Hypothalamus (tissue), 51 donors: ENCODE results near the gene MYL5.
"Not testable (repeated sequence)": the region's sequence is repeated elsewhere in the genome, so short reads cannot be mapped to it uniquely, and the experiment has no call there.

Experiments used
- DNase-seq, 51 donors: peaks; one replicate each; lab custom pipeline; 2025; lab: John Stamatoyannopoulos, UW

Gene MYL5

DNA sequence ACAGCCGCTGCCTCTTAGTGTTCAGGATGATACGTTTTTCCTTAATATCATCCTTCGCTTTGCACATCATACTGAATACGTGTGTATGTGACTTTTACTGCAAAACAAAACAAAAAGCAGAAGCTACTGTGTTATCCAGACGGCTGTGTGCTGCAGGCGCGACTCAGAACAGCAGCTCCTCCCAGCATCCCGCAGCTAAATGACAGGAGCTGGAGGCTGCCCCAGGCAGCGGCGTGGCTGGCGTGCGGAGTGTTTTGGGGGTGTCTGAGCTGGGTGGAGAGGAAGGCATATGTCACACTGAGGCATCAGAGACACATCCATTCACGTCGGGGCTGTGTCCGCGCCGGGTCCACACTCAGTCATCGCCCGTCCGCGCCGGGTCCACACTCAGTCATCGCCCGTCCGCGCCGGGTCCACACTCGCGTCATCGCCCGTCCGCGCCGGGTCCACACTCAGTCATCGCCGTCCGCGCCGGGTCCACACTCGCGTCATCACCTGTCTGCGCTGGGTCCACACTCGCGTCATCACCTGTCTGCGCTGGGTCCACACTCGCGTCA, 47.9 kb downstream of the MYL5 start:
- no peak for DNase-seq

DNA sequence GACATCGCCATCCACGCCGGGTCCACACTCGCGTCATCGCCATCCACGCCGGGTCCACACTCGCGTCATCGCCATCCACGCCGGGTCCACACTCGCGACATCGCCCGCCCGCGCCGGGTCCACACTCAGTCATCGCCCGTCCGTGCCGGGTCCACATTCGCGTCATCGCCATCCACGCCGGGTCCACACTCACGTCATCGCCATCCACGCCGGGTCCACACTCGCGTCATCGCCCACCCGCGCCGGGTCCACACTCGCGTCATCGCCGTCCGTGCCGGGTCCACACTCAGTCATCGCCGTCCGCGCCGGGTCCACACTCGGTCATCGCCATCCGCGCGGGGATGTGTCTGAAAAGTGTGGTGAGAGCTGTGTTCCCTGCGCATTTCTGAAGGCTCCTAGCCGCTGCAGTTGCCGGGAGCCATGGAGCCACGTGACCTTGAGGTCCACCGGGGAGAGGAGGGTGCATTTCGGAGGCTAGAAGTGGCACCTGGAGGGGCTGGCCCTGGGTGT, 48.6 kb downstream of the MYL5 start:
- no peak for DNase-seq

DNA sequence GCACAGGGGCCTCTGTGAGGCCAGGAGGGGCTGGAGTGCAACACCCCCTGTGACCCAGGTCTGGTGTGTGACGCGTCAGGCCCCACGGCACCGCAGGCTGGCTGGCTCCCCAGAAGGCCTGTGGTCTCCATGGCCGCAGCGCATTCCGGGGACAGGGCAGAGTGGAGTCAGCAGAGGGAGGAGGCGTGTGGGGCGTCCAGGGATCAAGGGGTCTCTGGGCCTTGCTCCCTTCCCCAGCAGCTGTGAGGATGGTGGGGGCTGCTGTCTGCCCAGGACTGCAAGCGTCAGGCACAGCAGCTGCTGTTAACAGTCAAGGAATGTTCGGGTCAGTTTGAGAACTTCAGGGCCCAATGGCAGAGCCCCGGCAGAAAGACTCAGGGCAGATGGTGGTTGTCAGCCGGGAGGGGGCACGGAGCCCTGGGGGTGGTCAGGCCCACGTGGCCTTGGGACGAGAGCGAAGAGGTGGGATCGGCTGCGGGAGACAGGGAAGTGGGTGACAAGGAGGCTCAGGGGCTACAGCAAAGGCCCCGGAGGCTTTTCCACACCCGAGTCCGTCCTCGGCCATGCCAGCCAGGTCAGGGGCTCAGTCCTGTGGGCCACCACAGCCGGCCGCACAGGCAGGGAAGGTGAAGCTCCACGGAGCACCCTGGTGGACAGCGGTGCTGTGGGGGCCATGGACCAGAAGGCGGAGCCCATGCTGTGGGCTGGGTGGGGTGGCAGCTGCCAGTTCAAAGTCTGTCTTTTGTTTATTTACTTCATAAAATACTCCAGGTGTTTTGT, 49.6 kb downstream of the MYL5 start:
- DNase-seq, result peak in 2 of 51 donors; percentile 4 to 17

DNA sequence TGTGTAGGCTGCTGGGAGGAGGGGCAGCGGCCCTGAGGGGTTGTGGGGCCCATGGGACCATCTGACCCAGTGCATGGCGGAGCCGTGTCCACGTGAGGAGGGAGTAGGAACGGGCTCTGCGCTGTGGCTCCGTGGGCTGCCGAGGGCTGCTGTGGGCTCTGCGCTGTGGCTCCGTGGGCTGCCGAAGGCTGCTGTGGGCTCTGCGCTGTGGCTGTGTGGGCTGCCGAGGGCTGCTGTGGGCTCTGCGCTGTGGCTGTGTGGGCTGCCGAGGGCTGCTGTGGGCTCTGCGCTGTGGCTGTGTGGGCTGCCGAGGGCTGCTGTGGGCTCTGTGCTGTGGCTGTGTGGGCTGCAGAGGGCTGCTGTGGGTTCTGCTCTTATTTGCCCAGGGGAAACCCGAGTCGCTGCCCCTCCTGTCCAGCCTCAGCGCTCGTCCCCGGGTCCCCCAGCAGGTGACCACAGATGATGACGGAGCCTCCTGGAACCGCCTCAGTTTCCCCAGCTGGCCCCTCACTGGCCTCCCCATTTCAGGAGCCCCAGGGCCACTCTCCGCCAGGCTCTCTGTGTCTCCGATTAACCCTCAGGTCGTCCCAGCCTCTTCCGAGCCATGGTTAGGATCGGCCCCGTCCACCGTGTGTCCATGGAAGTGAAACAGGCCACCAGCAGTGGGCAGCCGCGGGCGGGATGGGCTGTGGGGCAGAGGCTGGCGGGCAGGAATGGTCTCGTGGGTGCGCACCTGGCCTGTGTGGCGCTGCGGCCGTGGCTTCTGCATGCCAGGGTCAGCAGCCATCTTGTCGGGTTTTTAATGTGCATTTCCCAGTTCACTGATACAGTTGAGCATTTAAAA, 51.3 kb downstream of the MYL5 start:
- DNase-seq, result no peak

DNA sequence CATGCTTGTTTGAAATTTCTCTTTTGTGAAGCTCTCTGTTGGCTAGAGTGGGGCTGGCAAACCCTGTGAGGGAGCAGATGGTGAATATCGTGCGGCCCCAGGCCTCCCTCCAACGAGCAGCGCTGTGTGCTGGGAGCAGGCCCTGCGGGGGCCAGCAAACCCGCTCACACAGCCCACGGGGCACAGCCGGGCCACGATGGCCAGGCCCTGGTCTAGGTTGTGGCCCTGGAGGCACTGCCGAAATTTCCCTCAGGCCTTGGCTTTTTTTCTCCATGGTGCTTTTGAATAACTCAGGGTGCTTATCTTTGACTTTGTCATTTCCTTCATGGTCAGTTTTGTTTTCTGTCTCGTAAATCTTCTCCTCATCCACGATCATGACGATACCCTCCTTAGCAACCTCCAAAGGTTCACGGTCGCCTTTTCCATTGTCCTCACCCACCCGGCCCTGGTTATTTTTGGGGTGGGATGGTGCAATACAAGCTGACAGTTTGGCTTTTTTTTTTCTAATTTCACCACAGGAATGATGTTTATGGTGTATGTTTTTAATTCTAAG, 52.0 kb downstream of the MYL5 start:
- DNase-seq, result peak in 1 of 51 donors; percentile 22

DNA sequence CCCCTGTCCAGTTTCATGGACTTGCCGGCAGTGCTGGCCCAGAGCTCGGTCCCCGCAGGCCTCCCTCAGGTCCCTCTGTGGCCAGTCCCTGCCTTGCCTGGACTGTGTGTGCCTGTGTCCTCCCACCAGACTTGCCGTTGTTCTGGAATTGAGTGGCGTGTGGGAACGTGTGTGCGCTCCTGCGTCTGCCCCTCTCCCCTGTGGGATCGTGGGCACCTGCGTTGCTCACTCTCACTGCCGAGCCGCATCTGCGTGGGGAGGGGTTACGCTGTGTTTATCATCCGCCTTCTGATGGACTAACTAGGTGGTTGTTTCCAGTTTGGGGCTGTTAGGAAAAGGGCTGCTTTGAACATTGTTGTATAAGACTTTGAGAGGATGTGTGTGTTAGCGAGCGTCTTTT, 52.5 kb downstream of the MYL5 start:
- peak in 1 of 51 donors; percentile 19 for DNase-seq

DNA sequence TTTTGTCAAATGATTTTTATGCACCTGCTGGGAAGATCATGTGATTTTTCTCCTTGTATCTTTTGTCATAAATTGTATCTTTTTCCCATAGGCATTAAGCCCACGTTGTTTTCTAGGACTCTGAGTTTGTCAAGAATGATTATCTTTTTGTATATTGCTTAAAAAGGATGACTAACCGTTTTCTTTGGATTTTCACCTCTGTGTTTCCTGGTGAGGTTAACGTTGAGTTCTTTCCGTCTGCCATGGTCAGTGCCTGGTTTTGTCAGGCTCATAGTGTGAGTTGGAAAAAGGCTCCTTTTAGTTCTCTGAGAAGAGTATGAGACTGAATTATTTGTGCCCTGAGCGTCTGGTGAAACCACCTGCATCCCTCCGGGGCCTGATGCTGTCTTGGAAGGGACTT, 53.2 kb downstream of the MYL5 start:
- no peak for DNase-seq

DNA sequence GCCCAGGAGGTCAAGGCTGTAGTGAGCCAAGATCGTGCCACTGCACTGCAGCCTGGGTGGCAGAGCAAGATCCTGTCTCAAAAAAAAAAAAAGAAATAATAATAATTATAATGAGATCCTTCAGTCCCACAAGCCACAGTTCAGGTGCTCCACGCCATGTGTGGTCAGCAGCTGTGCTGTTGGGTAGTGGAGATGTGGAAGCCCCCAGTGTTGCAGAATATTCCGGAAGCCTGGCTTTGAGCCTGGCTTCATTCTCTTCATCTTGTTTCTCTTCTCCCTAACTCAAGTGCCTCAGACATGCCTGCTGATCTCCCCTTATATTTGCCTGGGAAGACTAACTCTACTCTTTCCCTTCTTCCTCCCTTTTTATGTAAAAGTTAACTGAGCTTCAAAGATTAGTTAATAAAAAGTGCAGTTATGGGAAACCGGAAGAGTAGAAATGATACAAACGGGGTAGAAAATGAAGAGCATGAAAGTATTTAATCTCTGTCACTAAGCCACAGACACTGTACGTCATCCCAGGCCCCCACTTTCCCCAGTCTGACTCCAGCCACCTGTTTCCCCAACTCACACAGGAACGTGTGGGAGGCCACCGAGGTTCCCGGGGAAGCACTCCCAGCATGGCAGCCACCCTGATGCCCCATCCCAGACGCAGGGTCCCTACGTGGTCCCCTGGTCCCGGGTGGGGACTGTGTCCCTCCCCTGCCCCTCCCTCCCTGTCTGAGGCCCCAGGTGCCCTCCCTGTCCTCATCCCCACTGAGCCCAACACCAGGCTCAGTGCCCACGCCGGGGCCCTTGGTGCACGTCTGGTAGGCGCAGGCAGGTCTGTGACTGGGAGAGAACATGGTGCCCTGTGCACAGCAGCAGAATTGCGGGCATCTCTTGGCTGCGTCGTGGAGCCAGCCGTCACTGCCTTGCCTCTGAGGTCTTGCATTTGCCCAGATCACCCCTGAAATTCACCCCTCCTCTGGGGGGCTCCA, 55.3 kb downstream of the MYL5 start:
- no peak for DNase-seq

DNA sequence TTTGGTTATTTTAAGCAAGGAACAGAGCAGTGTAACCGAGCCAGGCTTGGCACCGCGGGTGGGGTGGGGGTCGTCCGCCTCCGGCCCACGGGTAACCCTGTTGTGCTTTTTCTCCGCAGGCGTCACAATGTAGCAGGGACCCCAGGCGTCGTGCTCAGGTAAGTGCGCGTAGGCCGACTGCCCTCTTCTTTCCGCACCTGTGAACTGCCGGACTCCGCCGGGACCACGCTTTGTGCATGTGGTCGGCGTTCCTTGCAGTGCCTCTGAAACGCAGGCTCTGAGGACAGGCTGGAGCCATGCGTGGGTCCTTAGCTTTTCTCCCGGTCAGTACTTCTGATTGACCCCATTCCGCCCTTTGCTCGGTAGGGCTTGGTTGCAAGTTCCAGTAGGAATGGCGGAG, 56.2 kb downstream of the MYL5 start:
- DNase-seq, result no peak

DNA sequence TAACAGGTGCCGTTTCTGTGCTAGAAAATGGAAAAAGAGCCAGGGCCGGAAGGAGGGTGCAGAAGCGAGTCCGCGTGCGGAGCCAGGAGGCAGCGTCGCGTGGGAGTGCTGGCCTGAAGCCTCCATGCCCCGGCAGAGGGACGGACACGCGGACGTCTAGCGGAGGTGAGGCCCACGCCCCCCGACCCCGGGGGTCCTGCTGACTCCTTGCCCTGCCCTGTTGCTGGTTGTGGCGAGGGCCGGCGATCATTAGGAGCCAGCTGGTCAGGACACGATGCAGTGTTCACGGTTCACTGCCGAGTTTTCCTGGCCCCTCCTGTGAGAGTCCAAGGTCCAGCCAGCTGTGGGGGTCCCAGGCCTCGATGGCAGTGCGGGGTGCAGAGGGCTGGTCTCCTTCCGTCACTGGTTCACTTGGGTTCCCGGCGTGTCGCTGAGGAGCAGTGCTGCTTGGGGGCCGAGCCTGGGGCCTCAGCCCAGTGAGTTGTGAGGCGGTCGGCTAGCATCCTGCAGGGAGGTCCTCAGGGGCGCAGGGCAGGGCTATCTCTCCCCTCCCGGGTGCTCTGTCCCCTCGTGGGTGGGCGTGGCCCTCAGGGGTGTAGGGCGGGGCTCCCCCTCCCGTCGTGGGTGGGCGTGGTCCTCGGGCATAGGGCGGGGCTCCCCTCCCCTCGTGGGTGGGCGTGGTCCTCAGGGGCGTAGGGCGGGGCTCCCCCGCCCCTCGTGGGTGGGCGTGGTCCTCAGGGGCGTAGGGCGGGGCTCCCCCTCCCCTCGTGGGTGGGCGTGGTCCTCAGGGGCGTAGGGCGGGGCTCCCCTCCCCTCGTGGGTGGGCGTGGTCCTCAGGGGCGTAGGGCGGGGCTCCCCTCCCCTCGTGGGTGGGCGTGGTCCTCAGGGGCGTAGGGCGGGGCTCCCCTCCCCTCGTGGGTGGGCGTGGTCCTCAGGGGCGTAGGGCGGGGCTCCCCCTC, 56.9 kb downstream of the MYL5 start:
- DNase-seq, result not testable (repeated sequence)
